ENCODE measurements around the gene ATP7B. TPM values are rescaled to one million over a fixed set of nuclear protein-coding genes. Genes with fewer than 3 reads are reported as not detected.

ATP7B gene
- total RNA-seq, 1 experiment from 2014 or later: 11.6 TPM

- Mint-ChIP-seq H3K9me3 (no peaks in the 10 kb centered on the region), H3K36me3 (no peaks in the 10 kb centered on the region), H3K27ac (no peak overlapping the region; the same call in 1 of the 2 replicates), H3K4me3 (no peak overlapping the region), H3K27me3 (ENCODE audit: low read depth) (no peaks in the 10 kb centered on the region), H3K4me1 (peaks cover 5% of the 10 kb centered on the region; the same call in 1 of the 2 replicates)
- DNase-seq (ENCODE audit: low spot score) (no peak), ATAC-seq (0 out of 2 replicates have a peak, but pooled peaks have one; percentile 24)
- CTCF ChIA-PET: interaction anchor here (0.6 to 1.0 kb wide), 4 partner anchors 8 to 685 kb away, joined by 3 to 10 read pairs (median 4); no protein-coding TSS in a partner anchor
- TF ChIP-seq SMAD4 (CRISPR knock-in tag; IDR thresholded peaks at IDR 0.05) (no peak), FOXP4 (CRISPR knock-in tag; IDR thresholded peaks at IDR 0.05) (no peak), GABPB1 (CRISPR knock-in tag; IDR thresholded peaks at IDR 0.05) (no peak), CBFB (CRISPR knock-in tag; IDR thresholded peaks at IDR 0.05; ENCODE audit: low read depth) (no peak), JUN (CRISPR knock-in tag; IDR thresholded peaks at IDR 0.05) (no peak), TP53 (CRISPR knock-in tag; IDR thresholded peaks at IDR 0.05) (no peak), GRHL2 (CRISPR knock-in tag; IDR thresholded peaks at IDR 0.05; ENCODE audit: insufficient replicate concordance, severe bottlenecking) (no peak), ZNF512 (CRISPR knock-in tag; IDR thresholded peaks at IDR 0.05; ENCODE audit: borderline replicate concordance) (no peak), TEAD1 (CRISPR knock-in tag; IDR thresholded peaks at IDR 0.05) (no peak), CTCF (IDR thresholded peaks at IDR 0.05) (no peak), ZMAT4 (CRISPR knock-in tag; IDR thresholded peaks at IDR 0.05) (no peak), NR1H2 (CRISPR knock-in tag; IDR thresholded peaks at IDR 0.05) (no peak), ZNF263 (CRISPR knock-in tag; IDR thresholded peaks at IDR 0.05; ENCODE audit: low read depth) (no peak), MLX (CRISPR knock-in tag; IDR thresholded peaks at IDR 0.05) (no peak), TCF7 (CRISPR knock-in tag; IDR thresholded peaks at IDR 0.05; ENCODE audit: low read depth) (no peak), STAT6 (CRISPR knock-in tag; conservative IDR thresholded peaks at IDR 0.05; ENCODE audit: low read depth) (no peak)
- TF ChIP-seq, protein P1, sequence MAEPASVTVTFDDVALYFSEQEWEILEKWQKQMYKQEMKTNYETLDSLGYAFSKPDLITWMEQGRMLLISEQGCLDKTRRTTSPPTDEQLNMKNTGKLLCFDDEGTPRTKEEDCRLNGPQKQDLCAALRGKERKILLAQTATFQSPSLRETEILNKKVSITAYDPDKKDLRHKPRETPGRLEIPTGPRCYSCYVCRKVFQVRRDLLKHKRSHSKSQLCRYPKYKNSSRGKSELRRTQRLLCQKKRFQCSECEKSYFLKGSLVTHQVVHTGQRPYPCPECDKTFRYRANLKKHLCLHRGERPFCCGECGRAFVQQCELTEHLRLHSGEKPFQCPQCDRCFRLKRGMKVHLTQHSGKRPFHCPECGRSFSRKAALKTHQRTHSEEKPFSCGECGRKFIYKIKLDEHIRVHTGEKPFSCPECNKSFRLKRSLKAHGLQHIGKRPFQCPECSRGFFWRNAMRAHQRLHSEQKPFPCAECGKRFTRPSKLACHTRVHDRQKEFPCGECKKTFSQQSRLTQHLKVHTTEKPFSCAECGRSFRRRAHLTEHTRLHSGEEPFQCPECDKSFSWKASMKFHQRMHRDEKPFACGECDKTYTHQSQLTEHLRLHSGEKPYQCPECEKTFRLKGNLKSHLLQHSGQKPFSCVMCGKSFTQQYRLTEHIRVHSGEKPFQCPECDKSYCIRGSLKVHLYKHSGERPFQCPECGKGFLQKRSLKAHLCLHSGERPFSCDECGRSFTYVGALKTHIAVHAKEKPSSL (CRISPR knock-in tag; conservative IDR thresholded peaks at IDR 0.05): no peak
- POLR2A ChIA-PET: no interaction called here
These were observed 51.5 kb downstream of the ATP7B start for GRCh38 chr13:51959773-51960172.
